ENCODE data around the gene UXS1.

The UXS1 gene

GRCh38 chr2:106122157-106122556, 71.9 kb downstream of the UXS1 start:
- Histone ChIP-seq H3K79me2 (ENCODE audit: insufficient read depth, low read length) (peaks cover 10% of the 10 kb centered on the region; the same call in 1 of the 2 replicates), H3K4me1 (ENCODE audit: insufficient read depth, low read length, poor library complexity, severe bottlenecking) (no peaks in the 10 kb centered on the region), H3K9me2 (replicated peaks; ENCODE audit: low read depth, low read length) (no peaks in the 10 kb centered on the region), H3K9me3 (ENCODE audit: insufficient read depth, low read depth, low read length) (no peaks in the 10 kb centered on the region), H4K20me1 (ENCODE audit: insufficient read depth, low read length, poor library complexity, severe bottlenecking) (no peaks in the 10 kb centered on the region), H3F3A (ENCODE audit: low read depth) (no peaks in the 10 kb centered on the region), H2AFZ (ENCODE audit: low read length) (no peak overlapping the region), H3K4me3 (ENCODE audit: low read length, poor library complexity, severe bottlenecking) (no peak overlapping the region), H3K9ac (ENCODE audit: low read depth, low read length, poor library complexity, severe bottlenecking) (no peak overlapping the region), H3K36me3 (ENCODE audit: insufficient read depth, low read length) (peaks cover 87% of the 10 kb centered on the region; the same call in 1 of the 2 replicates), H3K27me3 (ENCODE audit: insufficient read depth, low read length, poor library complexity, severe bottlenecking) (no peaks in the 10 kb centered on the region), H3K4me2 (ENCODE audit: low read depth, low read length, poor library complexity, severe bottlenecking) (no peak overlapping the region)
- TF ChIP-seq CTCF (conservative IDR thresholded peaks at IDR 0.05; ENCODE audit: low read length) (no peak), EZH2phosphoT487 (IDR thresholded peaks at IDR 0.05; ENCODE audit: borderline replicate concordance) (no peak)

- Histone ChIP-seq H3K27me3 (ENCODE audit: insufficient read depth, low read length, poor library complexity, severe bottlenecking) (no peaks in the 10 kb centered on the region), H4K20me1 (ENCODE audit: insufficient read depth, low read length, poor library complexity, severe bottlenecking) (no peaks in the 10 kb centered on the region), H3K36me3 (ENCODE audit: insufficient read depth, low read length) (peaks cover 81% of the 10 kb centered on the region; the same call in 1 of the 2 replicates)
These were observed 73.7 kb downstream of the UXS1 start for GRCh38 chr2:106120432-106120831.

GRCh38 chr2:106119074-106119473, 75.0 kb downstream of the UXS1 start:
- Histone ChIP-seq H3K79me2 (ENCODE audit: insufficient read depth, low read length) (no peaks in the 10 kb centered on the region), H3F3A (ENCODE audit: low read depth) (no peaks in the 10 kb centered on the region)

More at GRCh38 chr2:106120432-106120831, 73.7 kb downstream of the UXS1 start:
- H3K4me3 ChIP-seq (ENCODE audit: low read length, poor library complexity, severe bottlenecking), result no peak overlapping the region
- no peak overlapping the region for H2AFZ ChIP-seq (ENCODE audit: low read length)
- no peak overlapping the region for H3K9ac ChIP-seq (ENCODE audit: low read depth, low read length, poor library complexity, severe bottlenecking)
- peaks cover 5% of the 10 kb centered on the region for H3K4me1 ChIP-seq (ENCODE audit: insufficient read depth, low read length, poor library complexity, severe bottlenecking)
- H3F3A ChIP-seq (ENCODE audit: low read depth), result no peaks in the 10 kb centered on the region
- no peaks in the 10 kb centered on the region for H3K79me2 ChIP-seq (ENCODE audit: insufficient read depth, low read length)
- TF ChIP-seq CTCF (conservative IDR thresholded peaks at IDR 0.05; ENCODE audit: low read length) (no peak), EZH2phosphoT487 (IDR thresholded peaks at IDR 0.05; ENCODE audit: borderline replicate concordance) (no peak)
- no peaks in the 10 kb centered on the region for H3K9me3 ChIP-seq (ENCODE audit: insufficient read depth, low read depth, low read length)
- H3K9me2 ChIP-seq (replicated peaks; ENCODE audit: low read depth, low read length), result no peaks in the 10 kb centered on the region
- H3K4me2 ChIP-seq (ENCODE audit: low read depth, low read length, poor library complexity, severe bottlenecking), result no peak overlapping the region

More at GRCh38 chr2:106119074-106119473, 75.0 kb downstream of the UXS1 start:
- H2AFZ ChIP-seq (ENCODE audit: low read length), result no peak overlapping the region
- TF ChIP-seq CTCF (conservative IDR thresholded peaks at IDR 0.05; ENCODE audit: low read length), result no peak
- TF ChIP-seq EZH2phosphoT487 (IDR thresholded peaks at IDR 0.05; ENCODE audit: borderline replicate concordance), result no peak
- H3K4me1 ChIP-seq (ENCODE audit: insufficient read depth, low read length, poor library complexity, severe bottlenecking), result peaks cover 11% of the 10 kb centered on the region
- H3K9me3 ChIP-seq (ENCODE audit: insufficient read depth, low read depth, low read length), result no peaks in the 10 kb centered on the region
- H3K36me3 ChIP-seq (ENCODE audit: insufficient read depth, low read length), result peaks cover 67% of the 10 kb centered on the region; the same call in 1 of the 2 replicates
- H4K20me1 ChIP-seq (ENCODE audit: insufficient read depth, low read length, poor library complexity, severe bottlenecking), result no peaks in the 10 kb centered on the region
- no peak overlapping the region for H3K9ac ChIP-seq (ENCODE audit: low read depth, low read length, poor library complexity, severe bottlenecking)
- H3K9me2 ChIP-seq (replicated peaks; ENCODE audit: low read depth, low read length), result no peaks in the 10 kb centered on the region
- no peaks in the 10 kb centered on the region for H3K27me3 ChIP-seq (ENCODE audit: insufficient read depth, low read length, poor library complexity, severe bottlenecking)
- H3K4me2 ChIP-seq (ENCODE audit: low read depth, low read length, poor library complexity, severe bottlenecking), result no peak overlapping the region
- no peak overlapping the region for H3K4me3 ChIP-seq (ENCODE audit: low read length, poor library complexity, severe bottlenecking)

Measured in Loucy (cell line).